ENCODE measurements around the gene DNAH2. TPM values are rescaled to one million over a fixed set of nuclear protein-coding genes. Genes with fewer than 3 reads are reported as not detected.

DNAH2 gene
- total RNA-seq, 5 donors from 2014 or later (not counting 1 experiment from before 2014, with no cell fraction given): not detected

GRCh38 chr17:7846063-7846735 lies 128.7 kb downstream of the DNAH2 start:
- Mint-ChIP-seq H3K4me3 (peak overlapping the region; percentile 31 to 100 (median 39)), H3K27me3 (no peaks in the 10 kb centered on the region), H3K27ac (peak overlapping the region; percentile 46 to 48), H3K4me1 (peaks cover 30 to 46% (median 41%) of the 10 kb centered on the region in 3 donors), H3K9me3 (no peaks in the 10 kb centered on the region), H3K36me3 (peaks cover 5% of the 10 kb centered on the region)
- ATAC-seq (replicated peaks in 1 of 4) (no peak), DNase-seq (peak in 2 of 35 experiments; percentile 8 to 10)
- H3K4me1 ChIP-seq (ENCODE audit: control insufficient read depth in 1 of 2, extremely low read depth in 1 of 2, insufficient read depth in 2 of 2, low read length in 2 of 2): peaks cover 16 to 49% of the 10 kb centered on the region in 2 experiments
- ChIA-PET CTCF (interaction anchor here in 1 of 2 donors (1.6 to 1.7 kb wide), 2 partner anchors 11 to 15 kb away, joined by 3 to 9 read pairs; partner anchors contain the start of gene NAA38), POLR2A (interaction anchor here (0.6 to 1.6 kb wide), 2 partner anchors 11 to 12 kb away, joined by 3 to 9 read pairs; partner anchors contain the start of genes KDM6B (in 1 of the 2) and NAA38 (in 1 of the 2))
- peaks cover 5 to 40% of the 10 kb centered on the region in 2 donors for H3K36me3 ChIP-seq (ENCODE audit: control insufficient read depth in 2 of 2, extremely low read depth in 1 of 2, insufficient read depth in 1 of 2, low read length in 1 of 2)
- H3K27ac ChIP-seq (ENCODE audit: low read length): no peak overlapping the region
- no peak overlapping the region for H3K4me3 ChIP-seq (ENCODE audit: control insufficient read depth in 1 of 2, extremely low read depth in 1 of 2, low read length in 1 of 2)
- H3K9me3 ChIP-seq: no peaks in the 10 kb centered on the region
- 90% methylated on average over 14 of the region's 22 CpGs for WGBS (ENCODE audit: insufficient coverage)
- no peaks in the 10 kb centered on the region for H3K27me3 ChIP-seq (replicated peaks in 1 of 2; ENCODE audit: control insufficient read depth in 2 of 2, extremely low read depth in 1 of 2, insufficient read depth in 2 of 2, low read length in 1 of 2)

GRCh38 chr17:7846765-7847661 lies 129.5 kb downstream of the DNAH2 start:
- H3K4me1 Mint-ChIP-seq: peaks cover 35 to 46% (median 46%) of the 10 kb centered on the region in 3 donors
- CTCF ChIA-PET: no interaction called here
- H3K36me3 Mint-ChIP-seq: peaks cover 5% of the 10 kb centered on the region
- H3K4me3 Mint-ChIP-seq: peak overlapping the region in 1 of 3 donors; percentile 56
- peak in 3 of 35 experiments; percentile 15 to 28 (median 24) for DNase-seq
- no peaks in the 10 kb centered on the region for H3K27me3 Mint-ChIP-seq
- Histone ChIP-seq H3K4me3 (ENCODE audit: control insufficient read depth in 1 of 2, extremely low read depth in 1 of 2, low read length in 1 of 2) (no peak overlapping the region), H3K27me3 (replicated peaks in 1 of 2; ENCODE audit: control insufficient read depth in 2 of 2, extremely low read depth in 1 of 2, insufficient read depth in 2 of 2, low read length in 1 of 2) (no peaks in the 10 kb centered on the region), H3K27ac (ENCODE audit: low read length) (no peak overlapping the region), H3K4me1 (ENCODE audit: control insufficient read depth in 1 of 2, extremely low read depth in 1 of 2, insufficient read depth in 2 of 2, low read length in 2 of 2) (peaks cover 16 to 49% of the 10 kb centered on the region in 2 experiments), H3K9me3 (no peaks in the 10 kb centered on the region), H3K36me3 (ENCODE audit: control insufficient read depth in 2 of 2, extremely low read depth in 1 of 2, insufficient read depth in 1 of 2, low read length in 1 of 2) (peaks cover 5 to 40% of the 10 kb centered on the region in 2 donors)
- POLR2A ChIA-PET: no interaction called here
- no peak for ATAC-seq (replicated peaks in 1 of 4)
- no peaks in the 10 kb centered on the region for H3K9me3 Mint-ChIP-seq
- WGBS (ENCODE audit: insufficient coverage): 93% methylated on average over 8 of the region's 34 CpGs
- no peak overlapping the region for H3K27ac Mint-ChIP-seq

- peaks cover 36 to 40% (median 37%) of the 10 kb centered on the region in 3 donors for H3K4me1 Mint-ChIP-seq
- peaks cover 5% of the 10 kb centered on the region for H3K36me3 Mint-ChIP-seq
- ATAC-seq (replicated peaks in 1 of 4) (no peak), DNase-seq (peak in 1 of 35 experiments; percentile 8)
- peaks cover 8 to 48% of the 10 kb centered on the region in 2 donors for H3K36me3 ChIP-seq (ENCODE audit: control insufficient read depth in 2 of 2, extremely low read depth in 1 of 2, insufficient read depth in 1 of 2, low read length in 1 of 2)
- H3K27ac ChIP-seq (ENCODE audit: low read length): no peak overlapping the region
- 83% methylated on average over 17 of the region's 20 CpGs for WGBS (ENCODE audit: insufficient coverage)
- peaks cover 14 to 42% of the 10 kb centered on the region in 2 experiments for H3K4me1 ChIP-seq (ENCODE audit: control insufficient read depth in 1 of 2, extremely low read depth in 1 of 2, insufficient read depth in 2 of 2, low read length in 2 of 2)
- ChIA-PET CTCF (no interaction called here), POLR2A (interaction anchor here in 1 of 2 donors (0.6 kb wide), 1 partner anchor 84 kb away, joined by 3 read pairs; the partner anchor contains the start of gene TRAPPC1)
- H3K27ac Mint-ChIP-seq: no peak overlapping the region
- no peaks in the 10 kb centered on the region for H3K27me3 ChIP-seq (replicated peaks in 1 of 2; ENCODE audit: control insufficient read depth in 2 of 2, extremely low read depth in 1 of 2, insufficient read depth in 2 of 2, low read length in 1 of 2)
- H3K27me3 Mint-ChIP-seq: no peaks in the 10 kb centered on the region
- no peak overlapping the region for H3K4me3 Mint-ChIP-seq
- no peaks in the 10 kb centered on the region for H3K9me3 ChIP-seq
- H3K9me3 Mint-ChIP-seq: no peaks in the 10 kb centered on the region
- H3K4me3 ChIP-seq (ENCODE audit: control insufficient read depth in 1 of 2, extremely low read depth in 1 of 2, low read length in 1 of 2): no peak overlapping the region
These were observed 130.6 kb downstream of the DNAH2 start for GRCh38 chr17:7848131-7848579.

GRCh38 chr17:7848739-7849129 lies 131.2 kb downstream of the DNAH2 start:
- Histone ChIP-seq H3K9me3 (no peaks in the 10 kb centered on the region), H3K4me3 (ENCODE audit: control insufficient read depth in 1 of 2, extremely low read depth in 1 of 2, low read length in 1 of 2) (no peak overlapping the region), H3K27me3 (replicated peaks in 1 of 2; ENCODE audit: control insufficient read depth in 2 of 2, extremely low read depth in 1 of 2, insufficient read depth in 2 of 2, low read length in 1 of 2) (no peaks in the 10 kb centered on the region), H3K4me1 (ENCODE audit: control insufficient read depth in 1 of 2, extremely low read depth in 1 of 2, insufficient read depth in 2 of 2, low read length in 2 of 2) (peaks cover 12 to 37% of the 10 kb centered on the region in 2 experiments), H3K27ac (ENCODE audit: low read length) (no peak overlapping the region), H3K36me3 (ENCODE audit: control insufficient read depth in 2 of 2, extremely low read depth in 1 of 2, insufficient read depth in 1 of 2, low read length in 1 of 2) (peaks cover 8 to 51% of the 10 kb centered on the region in 2 donors)
- no peaks in the 10 kb centered on the region for H3K9me3 Mint-ChIP-seq
- H3K4me3 Mint-ChIP-seq: peak overlapping the region in 1 of 3 donors; percentile 8
- ATAC-seq (replicated peaks in 1 of 4): no peak
- H3K27ac Mint-ChIP-seq: no peak overlapping the region
- ChIA-PET CTCF (no interaction called here), POLR2A (interaction anchor here in 1 of 2 donors (0.6 kb wide), 1 partner anchor 83 kb away, joined by 3 read pairs; the partner anchor contains the start of gene TRAPPC1)
- peaks cover 6% of the 10 kb centered on the region for H3K36me3 Mint-ChIP-seq
- H3K27me3 Mint-ChIP-seq: no peaks in the 10 kb centered on the region
- DNase-seq: no peak
- H3K4me1 Mint-ChIP-seq: peaks cover 31 to 37% (median 35%) of the 10 kb centered on the region in 3 donors
- 96% methylated on average over 15 of the region's 21 CpGs for WGBS (ENCODE audit: insufficient coverage)

- Mint-ChIP-seq H3K27me3 (no peaks in the 10 kb centered on the region), H3K27ac (no peak overlapping the region), H3K36me3 (peaks cover 8% of the 10 kb centered on the region), H3K4me3 (peak overlapping the region in 1 of 3 donors; percentile 8), H3K9me3 (no peaks in the 10 kb centered on the region), H3K4me1 (peaks cover 26 to 34% (median 33%) of the 10 kb centered on the region in 3 donors)
- H3K27ac ChIP-seq (ENCODE audit: low read length): no peak overlapping the region
- CTCF ChIA-PET: no interaction called here
- POLR2A ChIA-PET: no interaction called here
- no peak for ATAC-seq (replicated peaks in 1 of 4)
- peak in 4 of 35 experiments; percentile 11 to 20 (median 17) for DNase-seq
- H3K4me1 ChIP-seq (ENCODE audit: control insufficient read depth in 1 of 2, extremely low read depth in 1 of 2, insufficient read depth in 2 of 2, low read length in 2 of 2): peaks cover 12 to 35% of the 10 kb centered on the region in 2 experiments
- H3K36me3 ChIP-seq (ENCODE audit: control insufficient read depth in 2 of 2, extremely low read depth in 1 of 2, insufficient read depth in 1 of 2, low read length in 1 of 2): peaks cover 8 to 52% of the 10 kb centered on the region in 2 donors
- WGBS (ENCODE audit: insufficient coverage): 95% methylated on average over 22 of the region's 35 CpGs
- no peak overlapping the region for H3K4me3 ChIP-seq (ENCODE audit: control insufficient read depth in 1 of 2, extremely low read depth in 1 of 2, low read length in 1 of 2)
- H3K27me3 ChIP-seq (replicated peaks in 1 of 2; ENCODE audit: control insufficient read depth in 2 of 2, extremely low read depth in 1 of 2, insufficient read depth in 2 of 2, low read length in 1 of 2): no peaks in the 10 kb centered on the region
- H3K9me3 ChIP-seq: no peaks in the 10 kb centered on the region
These were observed 131.7 kb downstream of the DNAH2 start for GRCh38 chr17:7849130-7849750.

Data from T-cell (primary cell).